GM21360 (cell line): ENCODE measurements around the gene TRIM62.
A peak's percentile ranks its signal among the peaks of the same experiment; 100 is the strongest.
"Not testable (repeated sequence)": the region's sequence is repeated elsewhere in the genome, so short reads cannot be mapped to it uniquely, and the experiment has no call there.

Source experiments
- ATAC-seq: cut with Tn5 transposase; IDR thresholded peaks from one replicate; pipeline ENCODE4 v1.9.1; 2021; ENCODE audit warnings: mild to moderate bottlenecking, moderate library complexity; ENCODE audit not compliant: unreplicated experiment

TRIM62 gene

DNA sequence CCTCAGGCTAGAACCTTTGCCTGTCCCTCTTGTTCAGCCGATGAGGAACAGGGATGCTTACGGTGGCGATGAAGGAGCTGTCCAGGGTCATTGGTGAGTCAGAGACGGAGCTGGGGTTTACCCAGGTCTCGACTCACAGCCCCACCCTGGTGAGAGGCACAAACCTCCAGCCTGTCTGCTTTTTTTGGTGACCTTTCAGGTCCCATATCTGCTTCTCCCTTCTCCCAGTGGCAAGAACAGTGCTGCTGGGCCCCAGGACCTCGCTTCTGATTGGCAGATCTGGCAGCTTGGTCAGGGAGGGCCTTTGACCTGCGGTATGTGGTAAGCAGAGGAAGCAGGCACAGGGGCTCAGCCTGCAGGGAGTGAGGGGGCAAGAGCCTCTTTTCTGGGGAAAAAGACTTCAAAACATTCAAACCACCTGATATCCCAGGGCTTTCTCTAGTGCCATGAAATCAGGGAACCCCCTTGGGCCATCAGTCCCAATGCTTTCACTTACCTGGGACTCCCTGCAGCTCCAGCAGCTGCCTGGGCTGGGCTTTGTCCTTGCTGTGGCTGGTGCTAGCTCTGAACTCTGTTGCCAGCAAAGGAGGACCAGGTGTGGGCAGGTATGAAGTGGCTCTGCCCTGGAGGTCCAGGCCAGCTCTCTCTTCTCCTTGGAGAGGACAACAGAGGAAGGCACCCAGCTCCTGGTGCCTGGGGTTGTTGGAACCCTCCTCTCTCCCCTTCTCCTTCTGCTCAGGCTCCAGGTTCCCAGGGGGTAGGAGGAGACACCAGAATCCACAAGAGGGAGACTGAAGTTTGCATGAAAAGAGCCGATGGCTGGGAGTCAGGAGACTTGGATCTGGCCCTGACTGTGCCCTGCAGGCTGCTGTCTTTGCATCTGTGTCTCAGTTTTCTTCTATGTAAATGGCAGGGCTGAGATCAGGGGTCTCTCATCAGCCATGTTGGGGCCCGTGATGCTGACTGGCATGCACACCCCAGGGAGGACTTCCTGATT, 41.4 kb downstream of the TRIM62 start:
- no peak for ATAC-seq

DNA sequence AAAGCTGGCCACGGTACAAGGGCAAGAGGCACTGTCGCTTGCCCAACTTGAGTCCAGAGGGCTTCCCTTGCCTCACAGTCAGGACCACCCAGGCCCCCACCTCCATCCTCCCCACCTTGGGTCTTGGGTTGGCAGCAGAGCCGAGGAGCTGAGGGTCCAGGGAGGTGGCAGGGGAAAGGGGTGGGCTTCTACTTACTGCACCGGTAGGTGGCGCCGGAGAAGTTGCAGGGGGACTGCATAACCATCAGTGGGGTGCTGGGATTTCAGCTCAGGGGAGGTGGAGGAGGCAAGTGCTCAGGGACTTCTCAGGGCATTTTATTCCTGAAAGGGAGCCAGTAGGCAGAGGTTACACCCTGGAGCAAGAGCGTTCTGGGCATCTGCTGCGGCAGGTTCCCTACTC, 44.0 kb downstream of the TRIM62 start:
- no peak for ATAC-seq

DNA sequence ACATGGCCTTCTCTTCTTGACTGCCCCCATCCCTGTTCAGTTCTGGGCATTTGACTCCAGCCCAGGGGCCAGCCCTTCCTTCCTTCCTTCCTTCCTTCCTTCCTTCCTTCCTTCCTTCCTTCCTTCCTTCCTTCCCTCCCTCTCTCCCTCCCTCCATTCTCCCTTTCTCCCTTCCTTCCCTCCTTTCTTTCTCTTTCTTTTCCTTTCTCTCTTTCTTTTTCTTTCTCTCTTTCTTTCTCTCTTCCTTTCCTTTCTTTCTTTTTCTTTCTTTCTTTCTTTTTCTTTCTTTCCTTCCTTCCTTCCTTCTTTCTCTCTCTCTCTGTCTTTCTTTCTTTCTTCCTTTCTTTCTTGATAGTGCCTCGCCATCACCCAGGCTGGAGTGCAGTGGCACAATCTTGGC, 45.8 kb downstream of the TRIM62 start:
- not testable (repeated sequence) for ATAC-seq

DNA sequence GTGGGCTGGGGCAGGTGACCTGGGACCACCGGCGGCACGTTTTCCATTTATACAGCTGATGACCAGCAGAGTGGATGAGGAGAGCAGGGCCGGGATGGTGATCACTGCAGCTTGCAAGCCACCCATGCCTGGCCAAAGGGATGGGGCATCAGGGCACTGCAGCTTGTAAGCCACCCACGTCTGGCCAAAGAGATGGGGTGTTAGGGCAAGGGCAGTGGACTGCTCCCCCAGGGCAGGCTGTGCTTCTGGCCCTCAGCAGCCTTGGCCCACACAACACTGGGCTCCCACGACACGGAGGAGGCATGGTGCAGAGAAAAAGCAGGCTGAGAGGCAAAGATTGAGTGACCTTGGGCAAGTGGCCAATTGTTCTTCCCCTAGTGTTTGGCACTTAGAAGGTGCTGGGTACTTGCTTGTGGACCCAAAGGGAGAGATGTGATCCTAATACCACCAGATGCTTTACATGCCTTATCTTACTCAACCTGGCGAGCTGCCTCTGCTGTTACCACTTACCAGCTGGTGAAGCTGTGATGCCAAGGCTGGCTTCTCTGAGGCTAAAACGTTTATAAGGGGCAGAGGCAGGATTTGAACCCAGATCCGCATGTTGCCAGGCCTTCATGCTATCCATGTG, 48.3 kb downstream of the TRIM62 start:
- no peak for ATAC-seq

DNA sequence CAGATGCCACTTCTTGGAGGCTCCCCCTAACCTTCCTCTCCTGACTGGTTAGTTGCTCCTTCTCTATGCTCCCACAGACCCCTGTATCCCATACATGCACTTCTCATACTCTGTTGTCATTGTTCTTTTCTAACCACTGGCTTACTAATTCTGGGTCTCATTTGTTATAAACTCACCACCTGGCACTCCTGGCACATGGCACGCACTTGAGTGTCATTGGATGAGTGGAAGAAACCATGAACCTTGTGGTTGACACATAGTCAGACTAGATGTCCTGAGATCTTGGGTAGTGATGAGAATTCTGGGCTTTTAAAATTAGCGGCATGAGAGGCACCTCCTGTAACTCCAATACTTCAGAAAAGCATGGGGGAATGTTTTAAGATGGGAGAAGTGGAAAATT, 49.3 kb downstream of the TRIM62 start:
- ATAC-seq, result no peak

DNA sequence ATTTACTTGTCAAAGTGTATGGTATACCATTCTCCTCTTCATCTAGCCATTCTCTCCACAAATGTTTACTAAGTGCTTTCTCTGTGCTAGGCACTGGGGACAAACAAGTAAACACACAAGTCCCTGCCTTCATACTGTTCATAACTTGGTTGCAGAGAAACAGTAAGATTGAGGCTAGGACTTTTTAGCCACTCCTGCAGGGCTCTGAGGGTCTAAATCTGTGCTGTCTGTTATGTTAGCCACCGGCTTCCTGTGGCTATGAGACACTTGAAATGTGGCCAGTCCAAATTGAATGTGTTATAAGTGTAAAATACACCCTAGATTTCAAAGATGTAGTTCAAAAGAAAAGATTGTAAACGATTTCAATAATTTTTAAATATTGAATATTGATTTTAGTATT, 50.7 kb downstream of the TRIM62 start:
- ATAC-seq, result no peak

DNA sequence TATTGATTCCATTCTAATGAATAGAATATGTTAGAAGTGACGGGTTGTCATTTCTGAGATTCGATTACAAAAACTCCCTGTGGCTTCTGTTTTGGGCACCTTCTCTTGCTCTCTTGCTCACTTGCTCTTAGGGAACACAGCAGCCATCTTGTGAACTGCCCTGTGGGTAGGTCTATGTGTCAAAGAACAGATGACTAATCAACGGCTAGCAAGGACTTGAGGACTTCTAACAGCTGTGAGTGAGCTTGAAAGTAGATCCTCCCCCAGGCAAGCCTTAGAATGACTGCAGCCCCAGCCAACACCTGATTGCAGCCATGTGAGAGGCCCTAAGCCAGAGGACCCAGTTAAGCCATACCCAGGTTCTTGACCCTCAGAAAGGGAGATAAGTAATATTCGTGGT, 51.5 kb downstream of the TRIM62 start:
- no peak for ATAC-seq

DNA sequence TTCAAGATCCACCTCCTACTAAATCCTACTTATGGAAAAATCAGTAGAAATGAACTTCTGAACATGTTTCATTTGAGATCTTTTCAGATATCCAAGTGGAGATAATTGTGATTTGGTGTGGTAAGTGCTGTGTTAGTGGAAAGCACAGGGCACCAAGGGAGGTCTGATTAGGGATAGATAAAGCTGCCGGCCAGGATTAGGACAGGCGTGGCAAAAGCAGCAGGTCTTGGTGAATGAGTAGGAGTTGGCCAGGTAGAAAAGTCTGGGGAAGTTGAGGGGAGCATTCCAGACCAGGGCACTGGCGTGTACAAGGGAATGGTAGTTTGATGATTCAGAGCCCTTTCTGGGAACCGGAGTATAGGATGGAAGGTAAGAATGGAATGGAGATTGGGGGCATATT, 53.1 kb downstream of the TRIM62 start:
- ATAC-seq, result no peak

DNA sequence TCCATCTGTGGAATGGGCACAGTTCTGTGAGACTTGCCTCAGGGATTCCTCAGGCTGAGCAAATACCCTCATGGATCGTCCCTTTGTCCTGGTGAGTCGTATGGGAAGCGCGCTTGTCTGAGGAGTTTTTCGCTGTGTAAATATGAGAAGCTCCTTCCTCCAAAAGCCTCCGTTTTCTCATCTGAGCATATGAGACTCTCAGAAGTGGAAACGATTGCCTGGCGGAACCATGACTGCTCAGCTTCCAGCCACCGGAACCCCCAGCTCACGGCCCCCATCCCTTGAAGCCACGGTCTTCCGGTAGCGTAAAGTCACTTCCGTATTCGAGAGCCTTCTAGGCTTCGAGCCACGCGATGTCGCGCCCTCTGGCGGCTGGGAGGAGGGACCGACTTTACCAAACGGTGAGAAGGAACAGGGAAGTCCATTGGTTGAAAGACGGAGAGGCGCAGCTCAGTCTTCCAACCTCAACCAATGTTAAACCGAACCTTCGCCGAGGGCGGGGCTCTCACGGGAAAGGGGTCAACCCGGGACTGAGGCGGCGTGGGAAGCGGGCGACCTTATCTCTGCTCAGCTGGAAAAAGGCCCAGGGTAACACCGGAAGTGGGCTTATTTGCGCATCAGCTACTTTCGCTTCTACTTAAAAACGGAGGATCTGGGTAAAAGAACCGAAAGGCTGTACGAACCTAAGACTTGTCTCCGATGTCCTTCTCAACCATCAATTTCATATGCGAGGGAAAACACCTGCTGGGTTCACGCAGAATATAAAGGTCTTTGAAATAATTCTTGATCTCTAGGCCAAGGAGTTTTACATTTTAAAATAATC, 54.6 kb downstream of the TRIM62 start:
- peak; percentile 93 for ATAC-seq

DNA sequence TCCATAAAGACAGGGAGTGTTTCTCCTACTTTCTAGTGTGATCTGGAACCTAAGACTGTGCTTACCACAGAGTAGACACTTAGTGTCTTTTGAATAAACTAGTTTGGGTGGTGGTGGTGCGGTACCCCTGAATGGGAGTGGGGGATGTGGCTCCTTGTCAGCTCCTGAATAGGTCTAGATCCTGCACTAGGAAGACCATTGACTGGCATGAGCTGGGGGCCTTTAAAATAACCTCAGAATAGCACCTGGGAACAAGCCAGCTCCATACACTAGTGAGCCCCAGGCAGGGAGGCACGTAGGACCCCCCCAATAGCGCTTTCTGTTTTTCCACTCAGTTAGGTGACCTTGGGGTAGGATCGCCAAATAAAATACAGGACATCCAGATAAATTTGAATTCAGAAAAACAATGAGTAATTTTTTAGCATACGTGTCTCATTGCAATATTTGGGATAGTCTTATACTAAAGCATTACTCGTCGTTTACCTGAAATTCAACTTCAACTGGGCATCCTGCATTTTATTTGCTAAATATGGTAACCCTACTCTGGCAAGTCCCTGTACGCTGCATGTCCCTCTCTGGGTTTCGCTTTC, 55.3 kb downstream of the TRIM62 start:
- ATAC-seq, result no peak

DNA sequence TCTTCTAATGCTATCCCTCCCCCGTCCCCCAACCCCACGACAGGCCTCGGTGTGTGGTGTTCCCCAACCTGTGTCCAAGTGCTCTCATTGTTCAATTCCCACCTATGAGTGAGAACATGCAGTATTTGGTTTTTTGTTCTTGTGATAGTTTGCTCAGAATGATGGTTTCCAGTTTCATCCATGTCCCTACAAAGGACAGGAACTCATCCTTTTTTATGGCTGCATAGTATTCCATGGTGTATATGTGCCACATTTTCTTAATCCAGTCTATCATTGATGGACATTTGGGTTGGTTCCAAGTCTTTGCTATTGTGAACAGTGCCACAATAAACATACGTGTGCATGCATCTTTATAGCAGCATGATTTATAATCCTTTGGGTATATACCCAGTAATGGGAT, 57.2 kb downstream of the TRIM62 start:
- ATAC-seq, result not testable (repeated sequence)

DNA sequence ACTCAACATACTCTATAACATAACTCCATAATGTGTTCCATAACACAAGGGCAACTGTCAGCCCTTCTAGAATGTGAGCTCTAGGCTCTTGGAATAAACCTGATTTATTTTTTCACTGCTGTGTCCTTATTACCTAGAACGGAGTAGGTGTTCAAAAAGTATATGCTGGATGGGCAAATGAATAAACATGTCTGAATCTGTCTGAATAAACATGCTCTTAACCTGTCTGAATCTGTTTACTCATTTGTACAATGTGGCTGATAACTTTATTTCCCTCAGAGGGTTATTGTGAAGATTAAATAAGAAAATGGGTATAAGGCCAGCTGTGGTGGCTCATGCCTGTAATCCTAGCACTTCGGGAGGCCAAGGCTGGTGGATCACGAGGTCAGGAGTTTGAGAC, 58.6 kb downstream of the TRIM62 start:
- no peak for ATAC-seq

DNA sequence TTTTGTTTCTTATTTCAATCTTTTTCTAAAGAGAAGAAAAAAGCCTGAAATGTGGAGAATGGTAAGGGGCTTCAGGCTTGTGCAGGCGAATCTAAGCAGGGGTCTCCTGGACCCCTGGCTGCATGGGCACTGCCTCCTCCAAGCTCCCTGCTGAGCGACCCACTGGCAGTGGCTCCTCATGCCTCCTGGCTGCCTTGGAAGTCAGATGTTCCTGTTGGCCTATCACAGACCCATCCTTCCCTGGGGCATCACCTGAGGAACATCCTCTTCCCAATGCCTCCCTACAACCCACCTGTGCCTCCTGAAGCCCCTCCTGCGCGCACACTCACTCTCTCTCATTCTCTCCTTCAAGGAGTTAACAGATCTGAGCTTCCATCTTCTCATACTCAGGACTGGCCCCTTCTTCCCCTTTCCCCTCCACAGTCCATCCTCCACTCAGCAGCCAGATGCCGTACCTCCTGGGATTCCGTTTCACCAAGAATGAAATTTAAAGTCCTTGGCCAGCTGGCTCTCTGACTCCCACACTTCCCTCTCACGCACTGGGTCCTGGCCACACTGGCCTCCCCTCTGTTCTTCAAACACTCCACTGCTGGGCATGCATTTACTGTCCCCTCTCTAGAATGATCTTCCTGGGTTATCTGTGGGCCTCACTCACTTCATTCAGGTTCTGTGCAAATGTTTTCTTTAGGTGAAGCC, 59.2 kb downstream of the TRIM62 start:
- no peak for ATAC-seq

DNA sequence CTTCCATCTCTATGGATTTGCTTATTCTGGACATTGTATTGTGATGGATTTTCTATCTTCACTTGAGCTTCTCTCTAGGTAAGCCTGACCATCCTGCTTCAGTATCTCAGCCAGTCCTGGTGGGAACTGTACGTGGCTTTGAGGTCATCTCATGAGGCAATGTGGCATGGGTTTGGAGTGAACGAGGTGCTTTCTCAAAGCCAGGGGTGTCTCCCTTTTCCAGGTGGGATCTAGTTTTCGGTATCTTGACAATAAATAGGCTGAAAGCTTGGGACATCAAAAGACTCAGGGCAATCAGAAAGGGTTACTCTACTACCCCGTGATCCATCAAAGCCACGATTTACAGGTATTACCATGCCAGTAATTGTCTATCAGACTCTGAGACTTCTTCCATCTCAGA, 60.1 kb downstream of the TRIM62 start:
- ATAC-seq, result no peak

DNA sequence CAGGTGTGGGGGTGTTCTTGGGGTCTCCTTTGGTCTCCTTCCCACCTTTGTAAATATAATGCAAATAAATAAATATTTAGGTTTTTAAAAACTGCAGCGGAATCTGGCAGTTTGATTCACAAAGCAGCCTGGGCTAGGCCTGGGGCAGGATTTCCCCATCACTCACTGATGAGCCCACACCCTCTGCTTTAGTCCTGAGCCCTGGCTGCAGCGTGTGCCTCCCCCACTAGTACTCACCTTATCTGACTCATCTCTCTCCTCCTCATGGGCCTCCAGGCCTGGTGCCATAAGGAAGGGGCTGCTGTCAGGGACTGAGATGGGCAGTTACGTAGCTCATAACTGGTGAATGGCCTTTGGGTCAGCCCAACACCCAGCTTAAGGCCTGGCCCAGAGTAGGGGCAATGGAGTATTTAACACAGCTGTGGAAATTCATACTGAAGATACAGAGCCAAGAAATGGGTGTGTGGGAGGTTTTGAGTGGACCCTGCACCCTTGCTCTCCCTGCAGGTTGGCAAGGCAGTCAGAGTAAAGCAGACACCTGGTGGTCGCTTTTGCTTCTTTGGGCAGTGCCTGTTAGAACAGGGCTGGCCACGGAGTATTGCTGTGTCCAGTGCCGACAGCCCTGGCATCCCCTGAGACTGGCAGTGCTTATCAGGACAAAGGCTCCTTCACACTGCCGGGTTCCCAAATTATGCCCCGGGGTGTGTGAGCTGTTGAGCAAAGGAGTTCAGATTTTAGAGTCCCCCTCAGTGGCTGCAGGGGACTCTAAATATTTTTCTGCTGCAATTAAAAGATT, 61.2 kb downstream of the TRIM62 start:
- ATAC-seq, result peak; percentile 51

DNA sequence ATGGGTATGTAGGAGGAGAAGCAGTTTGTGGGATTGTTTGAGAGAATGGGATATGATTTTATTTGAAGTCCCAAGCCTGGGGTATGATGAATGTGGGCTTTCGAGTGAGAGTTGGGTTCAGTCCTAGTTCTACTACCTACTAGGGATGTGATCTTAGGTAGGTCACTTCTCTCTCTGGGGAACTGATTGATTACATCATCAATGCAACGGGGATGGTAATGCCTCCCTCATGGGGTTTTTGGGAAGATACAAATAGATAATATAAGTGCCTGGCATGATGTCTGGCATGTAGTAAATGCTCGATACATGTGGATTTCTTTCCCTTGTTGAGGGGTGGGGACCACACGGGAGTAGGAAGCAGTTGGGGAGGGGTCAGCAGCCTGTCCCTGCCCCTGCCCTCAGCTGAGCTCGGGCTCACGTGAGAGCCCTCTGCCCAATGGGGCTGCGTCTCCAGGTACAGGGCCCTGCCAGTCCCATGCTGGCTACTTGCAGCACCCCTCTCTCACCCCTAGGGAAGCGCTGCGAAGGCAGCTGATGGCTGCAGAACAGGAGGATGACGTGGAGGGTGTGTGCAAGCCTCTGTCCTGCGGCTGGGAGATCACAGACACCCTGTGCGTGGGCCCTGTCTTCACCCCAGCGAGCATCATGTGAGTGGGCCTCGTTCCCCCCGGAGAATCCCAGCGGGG, 62.2 kb downstream of the TRIM62 start:
- ATAC-seq, result peak; percentile 74

DNA sequence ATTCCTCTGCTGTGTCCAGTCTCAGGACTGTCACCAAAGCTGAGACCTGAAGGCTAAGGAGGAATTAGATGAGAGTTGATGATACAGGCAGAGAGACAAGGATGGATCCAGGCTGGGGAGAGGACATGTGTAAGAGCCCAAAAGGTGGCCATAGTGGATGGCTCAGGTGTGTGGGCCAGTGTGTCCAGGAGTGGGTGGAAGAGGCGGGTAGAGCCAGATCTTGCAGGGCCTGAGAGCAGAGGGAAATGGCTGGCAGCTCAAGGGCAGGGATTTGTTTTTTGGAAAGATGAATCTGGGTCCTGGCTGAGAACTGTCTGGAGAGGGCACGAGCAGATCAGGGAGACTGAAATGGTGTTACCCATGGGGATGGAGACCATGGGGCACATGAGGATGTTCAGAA, 62.8 kb downstream of the TRIM62 start:
- no peak for ATAC-seq

DNA sequence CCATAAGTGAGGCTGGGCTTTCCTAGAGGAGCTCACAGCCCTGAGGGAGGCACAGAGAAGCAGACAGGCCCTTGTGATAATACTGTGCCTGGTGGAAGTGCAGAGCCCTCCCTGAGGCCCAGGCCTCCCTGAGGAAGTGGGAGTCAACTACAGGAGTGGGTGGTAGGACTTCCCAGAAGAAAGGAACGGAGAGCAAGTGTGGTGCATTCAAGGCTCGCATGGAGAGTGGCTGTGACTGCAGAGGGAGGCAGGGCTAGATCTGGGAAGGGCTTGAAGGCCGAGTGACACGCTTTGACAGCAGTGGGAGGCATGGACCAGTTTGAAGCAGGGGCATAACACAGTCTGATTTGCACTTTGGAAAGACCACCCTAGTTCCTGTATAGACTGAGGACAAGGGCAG, 63.6 kb downstream of the TRIM62 start:
- ATAC-seq, result no peak

DNA sequence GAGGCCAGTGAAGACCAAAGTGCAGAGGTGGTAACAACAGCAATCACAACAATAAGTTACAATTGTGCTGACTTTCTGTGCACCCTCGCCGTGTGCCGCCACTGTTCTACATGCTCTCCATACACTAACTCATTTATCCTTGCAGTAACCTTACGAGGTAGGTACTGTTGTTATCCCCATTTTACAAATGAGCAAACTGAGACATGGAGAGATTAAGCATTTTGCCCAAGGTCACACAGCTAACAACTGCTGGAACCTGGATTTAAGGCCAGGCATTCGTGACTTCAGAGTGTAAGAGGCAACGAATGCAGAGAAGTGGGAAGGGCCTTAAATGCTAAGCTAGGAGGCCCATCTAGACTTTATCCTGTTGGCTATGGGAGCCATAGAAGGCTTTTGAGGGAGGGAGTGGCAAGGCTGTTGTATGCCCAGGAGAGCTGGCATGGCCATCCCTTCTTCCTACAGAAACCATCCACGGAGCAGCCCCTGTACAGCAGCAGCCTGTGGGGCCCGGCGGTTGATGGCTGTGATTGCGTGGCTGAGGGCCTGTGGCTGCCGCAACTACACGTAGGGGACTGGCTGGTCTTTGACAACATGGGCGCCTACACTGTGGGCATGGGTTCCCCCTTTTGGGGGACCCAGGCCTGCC, 64.3 kb downstream of the TRIM62 start:
- ATAC-seq, result no peak
